ENCODE results near the gene GCAT. TPM values are rescaled to one million over a fixed set of nuclear protein-coding genes. Genes with fewer than 3 reads are reported as not detected.

GCAT gene
- total RNA-seq, 1 donor from 2014 or later: 7.6 TPM

DNA sequence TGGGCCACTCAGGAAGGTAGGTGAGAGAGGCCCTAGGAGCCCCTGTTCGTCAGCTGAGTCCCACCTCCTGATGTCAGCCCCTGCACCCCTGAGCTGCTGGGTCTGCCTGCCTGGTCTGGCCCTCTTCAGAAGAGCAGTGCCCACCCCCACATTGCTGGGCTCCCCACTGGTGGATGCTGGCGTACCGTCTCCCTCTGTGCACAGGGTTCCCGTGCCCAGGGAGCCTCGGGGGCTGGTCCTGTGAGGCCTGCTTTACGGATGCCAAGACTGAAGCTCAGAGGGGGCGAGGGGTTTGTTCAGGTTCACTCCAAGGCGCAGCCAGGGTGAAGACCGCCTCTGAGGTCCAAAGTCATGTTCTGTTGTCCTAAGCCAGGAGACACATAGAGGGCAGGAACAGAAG lies 44.7 kb upstream of the GCAT start:
- TF ChIP-seq, protein P1, sequence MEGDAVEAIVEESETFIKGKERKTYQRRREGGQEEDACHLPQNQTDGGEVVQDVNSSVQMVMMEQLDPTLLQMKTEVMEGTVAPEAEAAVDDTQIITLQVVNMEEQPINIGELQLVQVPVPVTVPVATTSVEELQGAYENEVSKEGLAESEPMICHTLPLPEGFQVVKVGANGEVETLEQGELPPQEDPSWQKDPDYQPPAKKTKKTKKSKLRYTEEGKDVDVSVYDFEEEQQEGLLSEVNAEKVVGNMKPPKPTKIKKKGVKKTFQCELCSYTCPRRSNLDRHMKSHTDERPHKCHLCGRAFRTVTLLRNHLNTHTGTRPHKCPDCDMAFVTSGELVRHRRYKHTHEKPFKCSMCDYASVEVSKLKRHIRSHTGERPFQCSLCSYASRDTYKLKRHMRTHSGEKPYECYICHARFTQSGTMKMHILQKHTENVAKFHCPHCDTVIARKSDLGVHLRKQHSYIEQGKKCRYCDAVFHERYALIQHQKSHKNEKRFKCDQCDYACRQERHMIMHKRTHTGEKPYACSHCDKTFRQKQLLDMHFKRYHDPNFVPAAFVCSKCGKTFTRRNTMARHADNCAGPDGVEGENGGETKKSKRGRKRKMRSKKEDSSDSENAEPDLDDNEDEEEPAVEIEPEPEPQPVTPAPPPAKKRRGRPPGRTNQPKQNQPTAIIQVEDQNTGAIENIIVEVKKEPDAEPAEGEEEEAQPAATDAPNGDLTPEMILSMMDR (IDR thresholded peaks at IDR 0.05): no peak
- TF ChIP-seq POLR2AphosphoS5 (IDR thresholded peaks at IDR 0.05; ENCODE audit: insufficient read depth in 1 of 2, low read depth in 1 of 2) (no peak), POLR2A (IDR thresholded peaks at IDR 0.05) (no peak)
- Histone ChIP-seq H3K27me3 (no peaks in the 10 kb centered on the region), H3K4me3 (no peak overlapping the region), H3K9me3 (no peaks in the 10 kb centered on the region), H3K27ac (no peak overlapping the region), H3K4me1 (peaks cover 19% of the 10 kb centered on the region), H3K36me3 (peaks cover 6 to 58% of the 10 kb centered on the region in 2 donors)
- no peak for DNase-seq (ENCODE audit: extremely low spot score in 2 of 2)
- intact Hi-C loops (cut with DNase I): no loop called here

DNA sequence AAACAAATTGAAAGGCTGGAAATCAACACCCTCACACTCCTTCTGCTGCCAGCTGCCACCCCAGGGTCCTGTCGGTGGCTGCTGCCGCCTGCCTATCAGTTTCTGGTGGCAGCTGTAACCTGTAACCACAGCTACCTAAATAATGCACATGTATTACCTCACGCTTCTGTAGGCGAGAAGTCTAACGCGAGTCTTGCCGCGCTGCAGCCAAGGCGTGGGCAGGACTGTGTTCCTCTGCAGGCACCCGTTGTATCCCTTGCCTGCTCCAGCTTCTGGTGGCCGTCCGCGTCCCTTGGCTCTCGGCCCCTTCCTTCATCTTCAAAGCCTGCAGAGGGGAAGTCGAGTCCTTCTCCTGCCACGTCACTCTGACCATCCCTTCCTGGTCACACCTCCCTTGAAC lies 44.1 kb upstream of the GCAT start:
- Histone ChIP-seq H3K4me1 (peaks cover 19% of the 10 kb centered on the region), H3K9me3 (no peaks in the 10 kb centered on the region)
- intact Hi-C loops (cut with DNase I): no loop called here

DNA sequence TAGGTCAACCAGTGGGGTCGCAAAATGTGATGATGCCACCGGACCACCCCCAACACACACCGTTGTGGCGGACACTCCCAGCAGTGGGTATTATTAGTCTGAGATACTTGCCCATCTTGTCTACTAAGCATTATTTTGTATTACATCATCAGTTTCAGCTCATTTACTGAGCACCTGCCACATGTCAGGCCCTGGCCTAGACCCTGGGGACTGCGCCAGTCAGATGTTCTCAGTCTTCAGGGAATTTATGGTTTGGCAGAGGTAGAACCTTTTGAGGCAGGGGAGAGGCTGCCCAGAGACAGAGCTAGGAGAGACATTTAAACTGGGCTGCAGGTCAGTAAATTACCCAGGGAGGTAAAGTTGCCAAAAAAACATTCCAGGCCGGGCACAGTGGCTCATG lies 43.1 kb upstream of the GCAT start:
- Histone ChIP-seq H3K27me3 (no peaks in the 10 kb centered on the region), H3K4me1 (peaks cover 19% of the 10 kb centered on the region), H3K36me3 (peaks cover under 1 to 49% of the 10 kb centered on the region in 2 donors), H3K9me3 (no peaks in the 10 kb centered on the region), H3K4me3 (no peak overlapping the region), H3K27ac (no peak overlapping the region)
- TF ChIP-seq POLR2AphosphoS5 (IDR thresholded peaks at IDR 0.05; ENCODE audit: insufficient read depth in 1 of 2, low read depth in 1 of 2) (no peak), POLR2A (IDR thresholded peaks at IDR 0.05) (no peak)
- TF ChIP-seq, protein P1 (IDR thresholded peaks at IDR 0.05): no peak
- no peak for DNase-seq (ENCODE audit: extremely low spot score in 2 of 2)
- intact Hi-C loops (cut with DNase I): no loop called here

More for the DNA sequence above, 44.1 kb upstream of the GCAT start:
- TF ChIP-seq, protein P1 (IDR thresholded peaks at IDR 0.05): no peak
- TF ChIP-seq POLR2A (IDR thresholded peaks at IDR 0.05) (no peak), POLR2AphosphoS5 (IDR thresholded peaks at IDR 0.05; ENCODE audit: insufficient read depth in 1 of 2, low read depth in 1 of 2) (no peak)
- peaks cover 3 to 52% of the 10 kb centered on the region in 2 donors for H3K36me3 ChIP-seq
- no peak for DNase-seq (ENCODE audit: extremely low spot score in 2 of 2)
- no peak overlapping the region for H3K4me3 ChIP-seq
- H3K27ac ChIP-seq: no peak overlapping the region
- H3K27me3 ChIP-seq: no peaks in the 10 kb centered on the region

DNA sequence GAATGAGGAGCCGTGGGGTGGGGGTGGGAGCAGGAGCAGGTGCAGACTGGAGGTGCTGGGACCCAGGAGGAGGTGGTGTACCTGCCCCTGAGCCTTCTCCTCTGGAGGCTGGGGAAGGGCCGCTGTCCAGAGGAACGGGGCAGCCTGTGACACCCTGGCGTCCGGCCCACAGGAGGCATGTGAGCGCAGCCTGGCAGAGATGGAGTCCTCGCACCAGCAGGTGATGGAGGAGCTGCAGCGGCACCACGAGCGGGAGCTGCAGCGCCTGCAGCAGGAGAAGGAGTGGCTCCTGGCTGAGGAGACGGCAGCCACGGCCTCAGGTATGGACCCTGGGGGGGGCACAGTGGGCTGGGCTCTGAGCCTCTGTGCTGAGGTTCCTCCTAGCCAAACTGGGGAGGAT lies 42.2 kb upstream of the GCAT start:
- intact Hi-C loops (cut with DNase I): no loop called here
- TF ChIP-seq POLR2A (IDR thresholded peaks at IDR 0.05): no peak
- TF ChIP-seq, protein P1 (IDR thresholded peaks at IDR 0.05): no peak
- no peak for TF ChIP-seq POLR2AphosphoS5 (IDR thresholded peaks at IDR 0.05; ENCODE audit: insufficient read depth in 1 of 2, low read depth in 1 of 2)
- H3K4me1 ChIP-seq: peaks cover 19% of the 10 kb centered on the region
- no peak overlapping the region for H3K4me3 ChIP-seq
- no peak for DNase-seq (ENCODE audit: extremely low spot score in 2 of 2)
- no peaks in the 10 kb centered on the region for H3K9me3 ChIP-seq
- H3K27ac ChIP-seq: no peak overlapping the region
- H3K36me3 ChIP-seq: peaks cover 0 to 48% of the 10 kb centered on the region in 2 donors
- no peaks in the 10 kb centered on the region for H3K27me3 ChIP-seq

DNA sequence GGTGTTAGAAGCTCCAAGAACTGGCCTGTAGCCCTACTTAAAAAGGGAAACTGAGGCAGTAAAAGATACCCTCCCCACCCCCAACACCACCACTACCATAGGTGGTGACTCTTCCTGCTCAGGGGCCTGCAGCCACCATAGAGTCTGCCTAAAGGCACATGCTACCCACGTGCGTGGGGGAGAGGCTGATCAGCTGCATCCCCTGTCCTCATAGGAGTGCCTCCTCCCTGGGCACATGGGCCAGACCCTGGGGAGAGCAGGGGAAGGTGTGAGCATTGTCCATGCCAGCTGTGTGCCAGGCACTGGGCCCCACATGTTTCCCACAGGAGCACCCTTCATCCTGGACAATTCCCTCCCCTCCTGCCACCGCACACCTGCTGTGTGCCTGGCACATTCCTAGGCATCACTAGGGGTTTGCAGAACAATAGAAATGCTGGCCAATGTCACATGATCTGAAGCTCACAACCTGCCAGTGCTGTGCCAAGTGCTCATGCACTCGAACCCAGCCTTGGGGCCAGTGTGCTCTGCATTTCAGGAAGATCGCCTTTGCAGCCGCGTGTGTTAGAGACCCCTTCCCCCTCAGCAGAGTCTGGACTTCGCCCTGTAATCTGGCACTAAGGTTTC lies 41.7 kb upstream of the GCAT start:
- H3K27me3 ChIP-seq: no peaks in the 10 kb centered on the region
- H3K4me1 ChIP-seq: peaks cover 19% of the 10 kb centered on the region
- no peak overlapping the region for H3K27ac ChIP-seq
- DNase-seq (ENCODE audit: extremely low spot score in 2 of 2): no peak
- no peaks in the 10 kb centered on the region for H3K9me3 ChIP-seq
- no peak for TF ChIP-seq POLR2A (IDR thresholded peaks at IDR 0.05)
- TF ChIP-seq POLR2AphosphoS5 (IDR thresholded peaks at IDR 0.05; ENCODE audit: insufficient read depth in 1 of 2, low read depth in 1 of 2): no peak
- TF ChIP-seq, protein P1 (IDR thresholded peaks at IDR 0.05): no peak
- peaks cover 0 to 48% of the 10 kb centered on the region in 2 donors for H3K36me3 ChIP-seq
- H3K4me3 ChIP-seq: no peak overlapping the region
- intact Hi-C loops (cut with DNase I): no loop called here

All from vagina (tissue), 2 donors.